Bronchial epithelial cell (primary cell): ENCODE measurements around the gene LSAMP. TPM values are rescaled to one million over a fixed set of nuclear protein-coding genes. Genes with fewer than 3 reads are reported as not detected.
A peak's percentile ranks its signal among the peaks of the same experiment; 100 is the strongest.

ENCODE experiments used
- DNase-seq: peaks from one replicate; pipeline ENCODE4 v3.0.0-alpha.2; 2010; ENCODE audit warnings: low read depth
- FAIRE-seq: peaks from 2 replicates; lab custom pipeline; 2011; peaks lifted over from hg19 to GRCh38; lab: Jason Lieb, UNC
- H3K27me3 ChIP-seq: 2 replicates; pipeline ENCODE4 v1.5.1; 2011; ENCODE audit warnings: low read length; ENCODE audit not compliant: control insufficient read depth, insufficient read depth
- H3K36me3 ChIP-seq: 2 replicates; pipeline ENCODE4 v1.5.1; 2011; ENCODE audit warnings: low read length; ENCODE audit not compliant: control insufficient read depth, insufficient read depth
- H3K4me3 ChIP-seq: 2 replicates; pipeline ENCODE4 v1.5.1; 2011; ENCODE audit warnings: mild to moderate bottlenecking, low read depth, low read length, control low read depth
- total RNA-seq: library from RNA; depleted of rRNA; stranded (reverse); fragments of >200 nt; gene quantifications from 2 replicates; pipeline ENCODE4 v1.2.1, GENCODE V29; 2014
- TF ChIP-seq, protein P1 (sequence below): IDR thresholded peaks from 2 replicates; pipeline ENCODE4 v1.5.1; 2011; ENCODE audit warnings: mild to moderate bottlenecking, moderate library complexity, low read length, control low read depth, inconsistent platforms; ENCODE audit not compliant: insufficient read depth, severe bottlenecking

LSAMP gene
- total RNA-seq, 1 donor from 2014 or later: 0.26 TPM

DNA sequence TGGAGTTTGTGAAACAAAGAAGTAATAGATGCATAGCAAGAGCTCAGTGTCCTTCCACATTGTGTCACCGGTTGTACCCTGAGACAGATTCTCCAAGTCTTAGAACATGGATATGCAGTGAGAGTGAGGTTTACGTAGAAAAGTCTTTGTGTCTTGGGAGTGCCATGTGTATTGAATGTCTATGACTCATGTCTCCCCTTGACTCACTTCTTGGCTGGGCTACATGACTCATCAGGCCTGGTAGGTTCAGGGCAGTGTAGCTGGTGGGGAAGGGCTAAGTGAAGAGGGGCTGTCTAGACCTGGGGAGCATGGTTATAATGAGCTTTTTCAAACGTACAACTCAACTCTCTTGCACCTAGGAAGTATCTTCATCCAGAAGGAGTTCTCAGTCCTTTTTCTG is 654.5 kb downstream of the LSAMP start:
- TF ChIP-seq, protein P1, sequence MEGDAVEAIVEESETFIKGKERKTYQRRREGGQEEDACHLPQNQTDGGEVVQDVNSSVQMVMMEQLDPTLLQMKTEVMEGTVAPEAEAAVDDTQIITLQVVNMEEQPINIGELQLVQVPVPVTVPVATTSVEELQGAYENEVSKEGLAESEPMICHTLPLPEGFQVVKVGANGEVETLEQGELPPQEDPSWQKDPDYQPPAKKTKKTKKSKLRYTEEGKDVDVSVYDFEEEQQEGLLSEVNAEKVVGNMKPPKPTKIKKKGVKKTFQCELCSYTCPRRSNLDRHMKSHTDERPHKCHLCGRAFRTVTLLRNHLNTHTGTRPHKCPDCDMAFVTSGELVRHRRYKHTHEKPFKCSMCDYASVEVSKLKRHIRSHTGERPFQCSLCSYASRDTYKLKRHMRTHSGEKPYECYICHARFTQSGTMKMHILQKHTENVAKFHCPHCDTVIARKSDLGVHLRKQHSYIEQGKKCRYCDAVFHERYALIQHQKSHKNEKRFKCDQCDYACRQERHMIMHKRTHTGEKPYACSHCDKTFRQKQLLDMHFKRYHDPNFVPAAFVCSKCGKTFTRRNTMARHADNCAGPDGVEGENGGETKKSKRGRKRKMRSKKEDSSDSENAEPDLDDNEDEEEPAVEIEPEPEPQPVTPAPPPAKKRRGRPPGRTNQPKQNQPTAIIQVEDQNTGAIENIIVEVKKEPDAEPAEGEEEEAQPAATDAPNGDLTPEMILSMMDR: no peak
- DNase-seq: peak; percentile 99
- no peak for FAIRE-seq
- Histone ChIP-seq H3K27me3 (no peaks in the 10 kb centered on the region), H3K36me3 (no peaks in the 10 kb centered on the region), H3K4me3 (no peak overlapping the region)

DNA sequence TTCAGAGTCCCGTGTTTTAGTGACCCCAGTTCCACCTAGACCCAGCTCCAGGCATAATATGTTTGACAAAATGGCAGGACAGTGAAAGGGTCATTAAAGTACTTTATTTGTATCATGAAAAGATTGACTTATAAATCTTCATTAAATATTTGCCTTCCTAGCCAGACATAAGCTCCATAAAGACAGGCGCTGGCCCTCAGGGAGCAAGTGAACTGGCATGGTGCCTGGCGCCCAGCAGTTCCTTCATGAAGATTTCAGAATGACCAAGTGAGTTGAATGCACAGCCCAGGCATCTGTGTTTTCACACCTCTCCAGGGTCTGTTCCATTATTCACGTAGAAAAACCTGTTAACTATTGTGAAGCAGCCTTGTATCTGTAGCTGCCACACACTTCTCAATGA is 655.8 kb downstream of the LSAMP start:
- Histone ChIP-seq H3K4me3 (no peak overlapping the region), H3K27me3 (no peaks in the 10 kb centered on the region), H3K36me3 (no peaks in the 10 kb centered on the region)
- TF ChIP-seq, protein P1: no peak
- DNase-seq: no peak
- FAIRE-seq: no peak

DNA sequence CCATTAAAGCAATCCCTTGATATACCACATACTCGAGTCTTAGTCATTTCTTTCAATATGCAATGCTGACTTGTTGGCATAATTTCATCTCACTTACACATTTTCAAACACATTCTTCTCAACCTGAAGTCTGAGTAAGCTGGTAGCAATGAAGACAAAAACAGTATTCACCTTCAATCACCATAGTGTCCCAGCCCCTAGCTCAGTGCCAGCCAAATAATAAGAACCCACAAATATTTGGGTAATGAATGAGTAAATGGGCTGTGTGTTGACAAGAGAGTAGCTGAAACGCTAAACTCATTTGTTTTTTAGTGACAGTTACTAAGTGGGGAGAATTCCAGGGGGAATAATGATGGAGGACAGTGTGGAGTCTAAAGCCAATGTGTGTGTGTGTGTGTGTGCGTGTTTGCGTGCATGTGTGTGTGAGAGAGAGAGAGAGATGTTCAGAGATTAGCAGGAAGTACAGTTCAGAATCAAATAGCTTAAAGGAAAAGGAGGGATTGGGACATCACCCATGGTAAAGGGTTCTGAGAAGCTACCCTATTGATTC is 656.3 kb downstream of the LSAMP start:
- peak; percentile 98 for DNase-seq

DNA sequence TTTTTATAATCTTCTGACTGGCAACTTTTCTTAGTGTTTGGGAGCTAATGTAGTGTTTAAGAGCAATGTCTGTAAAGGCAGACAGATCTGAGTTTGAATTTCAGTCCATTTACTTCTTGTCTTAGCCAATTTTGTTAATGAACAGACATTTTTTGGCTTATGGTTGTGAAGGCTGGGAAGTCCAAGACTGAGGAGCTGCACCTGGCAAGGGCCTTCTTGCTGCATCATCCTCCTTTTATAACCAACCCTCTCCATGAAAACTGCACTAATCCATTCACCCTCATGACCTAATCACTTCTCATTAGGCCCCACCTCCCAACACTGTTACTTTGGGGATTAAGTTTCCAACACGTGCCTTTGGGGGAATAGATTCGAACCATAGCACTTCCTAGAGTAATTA is 657.5 kb downstream of the LSAMP start:
- DNase-seq (no peak), FAIRE-seq (no peak)
- TF ChIP-seq, protein P1: no peak
- H3K27me3 ChIP-seq: no peaks in the 10 kb centered on the region
- H3K4me3 ChIP-seq: no peak overlapping the region
- no peaks in the 10 kb centered on the region for H3K36me3 ChIP-seq

More for the DNA sequence above, 656.3 kb downstream of the LSAMP start:
- Histone ChIP-seq H3K27me3 (no peaks in the 10 kb centered on the region), H3K4me3 (no peak overlapping the region), H3K36me3 (no peaks in the 10 kb centered on the region)
- no peak for FAIRE-seq
- TF ChIP-seq, protein P1: no peak

DNA sequence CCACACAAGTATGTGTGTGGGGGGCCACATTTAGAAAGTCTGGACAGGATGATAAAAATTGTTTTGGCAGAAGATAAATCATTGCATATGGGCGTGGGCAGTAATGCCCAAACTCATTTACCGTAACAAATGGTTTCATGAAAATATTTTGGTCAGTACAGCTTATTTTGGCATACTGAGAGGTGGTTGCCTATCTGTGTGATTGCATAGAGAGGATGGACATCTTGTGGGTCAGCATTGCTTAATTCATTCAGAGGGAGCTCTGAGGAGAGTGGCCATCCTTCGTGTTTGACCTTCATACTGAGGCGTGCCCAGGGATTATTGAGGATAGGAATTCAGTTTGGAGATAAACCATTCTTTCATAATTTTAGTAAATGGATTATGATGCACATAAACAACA is 659.5 kb downstream of the LSAMP start:
- DNase-seq (no peak), FAIRE-seq (no peak)
- H3K4me3 ChIP-seq: no peak overlapping the region
- H3K27me3 ChIP-seq: no peaks in the 10 kb centered on the region
- TF ChIP-seq, protein P1: no peak
- no peaks in the 10 kb centered on the region for H3K36me3 ChIP-seq

DNA sequence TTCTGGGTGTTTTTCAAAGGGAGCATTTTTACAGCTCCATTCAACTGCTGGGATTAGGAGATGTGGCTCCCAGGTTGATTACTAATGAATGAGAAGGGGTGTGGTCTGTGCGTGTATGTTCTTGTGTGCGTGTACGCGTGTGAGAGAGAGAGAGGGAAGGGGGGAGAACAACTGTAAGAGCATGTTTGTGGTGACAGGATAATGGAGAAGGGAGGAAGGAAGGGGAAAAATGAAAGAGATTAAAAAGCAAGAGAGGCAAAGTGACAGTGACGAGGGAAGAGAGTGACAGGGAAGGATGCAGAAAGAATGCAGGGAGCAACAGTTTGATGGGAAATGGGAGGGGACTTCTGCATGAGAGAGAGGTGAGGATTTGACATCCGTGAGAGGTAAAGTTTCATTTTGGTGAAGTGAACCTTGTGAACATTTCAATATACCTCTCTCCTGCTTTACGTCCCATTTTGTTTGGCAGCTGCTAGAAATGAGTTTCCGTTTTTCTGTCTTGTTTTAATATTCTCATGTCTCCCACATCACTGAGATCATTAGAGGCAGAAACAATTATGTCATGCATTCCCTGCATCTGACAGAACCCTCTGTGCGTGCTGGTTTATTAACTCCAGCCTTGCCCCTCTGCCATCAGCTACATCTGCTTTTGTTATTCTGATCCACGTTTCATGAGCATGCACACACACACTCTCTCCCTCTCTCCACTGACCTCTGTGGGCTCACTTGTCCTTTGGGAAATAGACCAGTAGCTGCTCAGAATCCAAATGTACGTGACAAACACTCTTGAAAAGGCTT is 660.3 kb downstream of the LSAMP start:
- no peaks in the 10 kb centered on the region for H3K27me3 ChIP-seq
- TF ChIP-seq, protein P1: no peak
- no peaks in the 10 kb centered on the region for H3K36me3 ChIP-seq
- H3K4me3 ChIP-seq: peak overlapping the region; percentile 52
- peak; percentile 13 for FAIRE-seq
- peak; percentile 91 for DNase-seq
